ENCODE results near the gene DPT.

DPT gene

GRCh38 chr1:168698453-168698852, 30.6 kb downstream of the DPT start:
- no peaks in the 10 kb centered on the region for H3K4me1 Mint-ChIP-seq (ENCODE audit: low read depth)
- H3K27me3 Mint-ChIP-seq (ENCODE audit: low read depth): peaks cover 11% of the 10 kb centered on the region
- H3K36me3 Mint-ChIP-seq (ENCODE audit: low read depth): no peaks in the 10 kb centered on the region
- H3K27ac Mint-ChIP-seq: no peak overlapping the region
- no peaks in the 10 kb centered on the region for H3K9me3 Mint-ChIP-seq
- no peak overlapping the region for H3K4me3 Mint-ChIP-seq

DNA sequence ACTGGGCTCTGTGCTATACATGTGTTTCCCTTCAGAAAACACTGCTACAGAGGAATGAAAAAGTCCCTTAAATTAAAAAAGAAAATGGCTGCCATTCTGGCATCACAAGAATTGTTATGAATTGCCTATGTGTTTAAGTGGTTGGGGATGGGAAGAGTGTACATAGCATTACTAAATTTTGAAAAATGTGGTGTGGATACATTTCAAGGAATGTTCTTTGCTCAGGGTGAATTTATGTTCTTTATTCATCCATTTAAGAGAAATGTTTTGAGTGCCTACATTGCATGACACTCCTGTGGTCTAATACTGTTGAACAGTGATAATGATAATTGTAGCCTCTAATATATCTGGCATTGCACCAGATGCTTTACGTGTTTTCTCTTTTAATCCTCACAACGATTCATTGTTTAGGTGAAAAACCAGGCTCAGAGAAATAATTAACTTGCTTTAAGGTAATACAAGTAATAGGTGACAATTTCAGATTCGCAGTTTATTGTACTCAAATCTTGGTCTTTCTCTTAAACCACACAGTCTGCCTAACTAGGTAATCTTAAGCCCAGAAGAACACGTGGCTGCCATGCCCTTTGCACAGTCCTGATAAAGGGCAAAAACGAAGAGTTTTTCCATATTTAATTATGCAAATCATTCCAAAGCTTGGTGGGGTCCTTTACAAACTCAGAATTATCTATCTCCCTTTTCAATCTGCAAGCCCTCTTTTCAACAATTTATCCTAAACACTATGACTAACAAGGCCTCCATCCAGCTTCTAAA, 31.5 kb downstream of the DPT start:
- no peak overlapping the region for H3K4me3 Mint-ChIP-seq
- no peaks in the 10 kb centered on the region for H3K4me1 Mint-ChIP-seq (ENCODE audit: low read depth)
- no peaks in the 10 kb centered on the region for H3K9me3 Mint-ChIP-seq
- H3K27me3 Mint-ChIP-seq (ENCODE audit: low read depth): peaks cover 8% of the 10 kb centered on the region
- H3K36me3 Mint-ChIP-seq (ENCODE audit: low read depth): no peaks in the 10 kb centered on the region
- no peak overlapping the region for H3K27ac Mint-ChIP-seq

- H3K36me3 Mint-ChIP-seq (ENCODE audit: low read depth): no peaks in the 10 kb centered on the region
- H3K4me1 Mint-ChIP-seq (ENCODE audit: low read depth): no peaks in the 10 kb centered on the region
- H3K27ac Mint-ChIP-seq: no peak overlapping the region
- peaks cover 4% of the 10 kb centered on the region for H3K27me3 Mint-ChIP-seq (ENCODE audit: low read depth)
- H3K9me3 Mint-ChIP-seq: no peaks in the 10 kb centered on the region
- H3K4me3 Mint-ChIP-seq: no peak overlapping the region
These were observed 32.8 kb downstream of the DPT start for GRCh38 chr1:168696125-168696760.

GRCh38 chr1:168693872-168694238, 35.2 kb downstream of the DPT start:
- Mint-ChIP-seq H3K27ac (no peak overlapping the region), H3K4me3 (no peak overlapping the region), H3K9me3 (no peaks in the 10 kb centered on the region), H3K36me3 (ENCODE audit: low read depth) (no peaks in the 10 kb centered on the region), H3K4me1 (ENCODE audit: low read depth) (no peaks in the 10 kb centered on the region), H3K27me3 (ENCODE audit: low read depth) (peaks cover 3% of the 10 kb centered on the region)

DNA sequence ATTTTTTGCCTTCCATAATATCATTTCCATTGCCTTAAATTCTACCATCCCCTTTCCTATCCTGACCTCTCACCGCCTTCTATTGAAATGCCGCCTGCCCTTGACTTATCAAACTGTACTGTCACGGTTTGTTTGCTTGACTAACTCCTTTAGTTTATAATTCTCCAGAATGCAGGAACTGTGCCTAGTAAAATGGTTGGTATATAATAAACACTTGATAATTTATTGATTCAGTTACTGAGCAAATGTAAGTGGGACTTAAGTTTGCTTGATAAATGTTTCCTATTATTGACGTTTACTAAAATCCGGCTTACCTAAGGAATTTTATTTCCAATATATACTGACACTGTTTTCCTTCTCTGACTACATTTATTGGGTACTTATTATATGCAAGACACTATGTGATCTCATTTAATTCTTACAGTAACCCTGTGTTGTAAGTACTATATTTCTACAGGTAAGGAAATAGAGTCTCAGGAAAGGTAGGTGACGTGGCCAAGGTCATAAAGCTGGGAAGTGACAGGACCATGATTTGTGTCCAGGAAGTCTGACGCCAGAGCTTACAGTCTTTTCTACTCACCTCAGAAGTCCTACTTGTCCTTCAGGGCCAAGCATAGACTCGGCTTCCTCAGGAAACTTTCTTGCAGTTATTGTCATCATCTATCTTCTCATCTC, 35.7 kb downstream of the DPT start:
- H3K4me1 Mint-ChIP-seq (ENCODE audit: low read depth): no peaks in the 10 kb centered on the region
- H3K9me3 Mint-ChIP-seq: no peaks in the 10 kb centered on the region
- no peak overlapping the region for H3K4me3 Mint-ChIP-seq
- H3K27ac Mint-ChIP-seq: no peak overlapping the region
- H3K36me3 Mint-ChIP-seq (ENCODE audit: low read depth): no peaks in the 10 kb centered on the region
- peaks cover 3% of the 10 kb centered on the region for H3K27me3 Mint-ChIP-seq (ENCODE audit: low read depth)

DNA sequence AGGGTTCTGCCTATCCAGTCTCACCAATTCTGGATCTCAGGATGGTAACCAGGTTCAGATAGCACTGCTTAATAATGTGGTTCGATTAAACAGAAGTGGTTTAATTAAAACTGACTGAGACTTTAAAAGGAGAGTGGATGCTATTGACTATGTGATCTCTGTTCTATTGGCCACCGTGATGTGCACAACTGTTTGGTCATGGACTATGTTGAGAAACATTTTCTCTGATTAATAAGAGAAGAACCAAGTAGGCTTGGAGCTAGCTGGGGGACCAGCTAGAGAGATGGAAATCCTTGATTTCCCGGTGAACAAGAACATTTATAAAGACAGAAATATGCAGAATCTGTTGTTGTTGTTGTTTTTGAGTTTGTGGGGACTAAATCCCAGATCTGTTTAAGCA, 36.5 kb downstream of the DPT start:
- Mint-ChIP-seq H3K27ac (no peak overlapping the region), H3K9me3 (no peaks in the 10 kb centered on the region), H3K36me3 (ENCODE audit: low read depth) (no peaks in the 10 kb centered on the region), H3K4me3 (no peak overlapping the region), H3K27me3 (ENCODE audit: low read depth) (peaks cover 3% of the 10 kb centered on the region), H3K4me1 (ENCODE audit: low read depth) (no peaks in the 10 kb centered on the region)

DNA sequence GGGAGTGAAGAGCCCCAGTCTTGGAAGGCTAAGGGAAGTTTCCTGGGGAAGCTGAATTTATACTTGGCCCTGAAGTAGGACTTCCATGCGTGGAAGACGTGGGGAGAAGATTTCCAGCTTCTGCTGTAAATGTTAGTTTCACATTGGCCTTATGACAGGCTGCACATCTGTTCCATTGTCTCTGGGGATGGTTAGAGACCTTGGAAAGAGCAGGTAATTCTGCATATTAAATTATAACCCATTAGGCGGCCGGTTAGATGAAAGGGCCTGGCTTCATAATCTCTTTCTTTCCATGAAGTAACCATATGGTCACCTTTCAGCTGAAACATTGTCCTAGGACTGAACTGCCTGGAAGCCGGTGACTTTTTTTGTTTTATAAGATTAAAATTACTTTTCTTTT, 37.5 kb downstream of the DPT start:
- Mint-ChIP-seq H3K36me3 (ENCODE audit: low read depth) (no peaks in the 10 kb centered on the region), H3K4me3 (no peak overlapping the region), H3K27me3 (ENCODE audit: low read depth) (peaks cover 3% of the 10 kb centered on the region), H3K4me1 (ENCODE audit: low read depth) (no peaks in the 10 kb centered on the region), H3K27ac (no peak overlapping the region), H3K9me3 (no peaks in the 10 kb centered on the region)

GRCh38 chr1:168689726-168690602, 39.0 kb downstream of the DPT start:
- Mint-ChIP-seq H3K27me3 (ENCODE audit: low read depth) (peaks cover 3% of the 10 kb centered on the region), H3K9me3 (no peaks in the 10 kb centered on the region), H3K36me3 (ENCODE audit: low read depth) (no peaks in the 10 kb centered on the region), H3K4me3 (no peak overlapping the region), H3K27ac (no peak overlapping the region), H3K4me1 (ENCODE audit: low read depth) (no peaks in the 10 kb centered on the region)

DNA sequence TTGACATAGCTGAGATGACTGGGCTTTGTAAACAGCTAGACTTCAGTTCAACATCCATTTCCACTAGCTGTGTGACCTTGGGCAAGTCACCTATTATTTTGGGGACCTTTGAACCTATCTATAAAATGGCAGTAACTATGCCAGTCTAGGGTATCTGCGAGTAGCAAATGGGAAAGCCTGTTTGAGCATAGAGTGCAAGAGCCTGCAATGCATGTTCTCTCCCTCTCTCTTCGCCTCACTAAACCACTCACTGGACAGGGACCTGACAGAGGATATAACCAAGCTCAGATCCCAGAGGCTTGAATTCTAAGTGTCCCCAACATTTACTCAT, 39.7 kb downstream of the DPT start:
- H3K9me3 Mint-ChIP-seq: peaks cover 2% of the 10 kb centered on the region
- no peaks in the 10 kb centered on the region for H3K4me1 Mint-ChIP-seq (ENCODE audit: low read depth)
- peaks cover 6% of the 10 kb centered on the region for H3K27me3 Mint-ChIP-seq (ENCODE audit: low read depth)
- H3K27ac Mint-ChIP-seq: no peak overlapping the region
- no peak overlapping the region for H3K4me3 Mint-ChIP-seq
- no peaks in the 10 kb centered on the region for H3K36me3 Mint-ChIP-seq (ENCODE audit: low read depth)

DNA sequence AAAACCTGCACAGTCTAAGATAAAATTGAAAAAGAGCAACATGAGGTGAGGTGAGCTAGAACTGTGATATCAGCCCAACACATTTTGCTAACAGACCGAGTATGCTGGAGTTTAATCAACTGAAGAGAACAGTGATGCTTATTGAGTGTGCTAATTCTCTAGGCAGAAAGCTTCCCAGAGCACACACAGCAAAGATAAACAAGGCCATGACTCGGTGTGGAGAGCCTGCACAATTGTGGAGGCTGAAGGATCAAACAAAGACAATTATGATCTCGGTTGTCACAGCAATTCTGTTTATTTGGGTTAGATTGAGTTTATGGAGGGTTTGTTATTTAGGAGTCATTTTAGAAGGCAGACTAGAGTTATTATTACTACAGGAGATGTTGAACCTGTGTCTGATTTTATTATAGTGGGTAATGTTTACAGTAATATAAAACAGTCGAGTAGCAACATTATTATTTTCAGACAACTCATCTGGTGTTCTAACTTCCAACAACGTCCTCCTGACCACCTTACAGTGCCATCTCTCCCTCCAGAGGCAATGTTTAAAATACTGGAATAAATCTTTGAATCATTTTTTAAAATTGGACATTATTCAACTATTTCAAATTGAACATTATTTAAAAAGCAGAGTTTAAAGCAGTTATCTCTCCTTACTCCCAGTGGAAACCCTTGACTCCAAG, 40.2 kb downstream of the DPT start:
- Mint-ChIP-seq H3K27ac (no peak overlapping the region), H3K36me3 (ENCODE audit: low read depth) (no peaks in the 10 kb centered on the region), H3K27me3 (ENCODE audit: low read depth) (peaks cover 7% of the 10 kb centered on the region)

GRCh38 chr1:168687816-168688215, 41.2 kb downstream of the DPT start:
- Mint-ChIP-seq H3K36me3 (ENCODE audit: low read depth) (no peaks in the 10 kb centered on the region), H3K4me3 (no peak overlapping the region), H3K27me3 (ENCODE audit: low read depth) (peaks cover 8% of the 10 kb centered on the region), H3K27ac (no peak overlapping the region), H3K9me3 (peaks cover 4% of the 10 kb centered on the region), H3K4me1 (ENCODE audit: low read depth) (no peaks in the 10 kb centered on the region)

More for the DNA sequence above, 40.2 kb downstream of the DPT start:
- peaks cover 4% of the 10 kb centered on the region for H3K9me3 Mint-ChIP-seq
- no peak overlapping the region for H3K4me3 Mint-ChIP-seq
- H3K4me1 Mint-ChIP-seq (ENCODE audit: low read depth): no peaks in the 10 kb centered on the region

GRCh38 chr1:168686666-168687065, 42.3 kb downstream of the DPT start:
- no peaks in the 10 kb centered on the region for H3K36me3 Mint-ChIP-seq (ENCODE audit: low read depth)
- peaks cover 11% of the 10 kb centered on the region for H3K27me3 Mint-ChIP-seq (ENCODE audit: low read depth)
- H3K27ac Mint-ChIP-seq: no peak overlapping the region
- peaks cover 4% of the 10 kb centered on the region for H3K9me3 Mint-ChIP-seq
- no peaks in the 10 kb centered on the region for H3K4me1 Mint-ChIP-seq (ENCODE audit: low read depth)
- H3K4me3 Mint-ChIP-seq: no peak overlapping the region

DNA sequence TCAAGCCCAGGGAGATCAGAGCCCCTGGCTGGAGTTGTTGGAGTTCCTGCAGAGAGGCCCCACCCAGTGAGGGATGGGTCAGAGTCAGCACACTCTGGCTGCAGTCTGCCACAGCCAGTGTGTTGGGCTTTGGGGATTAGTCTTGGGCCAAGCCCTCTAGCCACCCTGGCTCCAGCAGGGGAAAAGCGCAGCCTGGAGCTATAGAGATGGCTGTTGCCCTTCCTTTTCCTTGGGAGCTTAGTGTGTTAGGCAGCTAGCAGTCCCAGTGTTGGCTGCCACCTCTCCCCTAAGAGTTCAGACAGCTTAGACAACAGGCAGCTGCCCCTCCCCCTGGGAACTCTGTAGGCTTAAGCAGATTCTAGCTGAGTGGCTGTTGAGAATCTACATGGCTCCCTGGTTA, 45.1 kb downstream of the DPT start:
- H3K27ac Mint-ChIP-seq: no peak overlapping the region
- peaks cover 22% of the 10 kb centered on the region for H3K27me3 Mint-ChIP-seq (ENCODE audit: low read depth)
- H3K4me3 Mint-ChIP-seq: no peak overlapping the region
- H3K4me1 Mint-ChIP-seq (ENCODE audit: low read depth): no peaks in the 10 kb centered on the region
- peaks cover 12% of the 10 kb centered on the region for H3K9me3 Mint-ChIP-seq
- H3K36me3 Mint-ChIP-seq (ENCODE audit: low read depth): no peaks in the 10 kb centered on the region

GRCh38 chr1:168676861-168677260, 52.1 kb downstream of the DPT start:
- Mint-ChIP-seq H3K4me1 (ENCODE audit: low read depth) (no peaks in the 10 kb centered on the region), H3K9me3 (peaks cover 9% of the 10 kb centered on the region), H3K27ac (no peak overlapping the region), H3K36me3 (ENCODE audit: low read depth) (no peaks in the 10 kb centered on the region), H3K4me3 (no peak overlapping the region), H3K27me3 (ENCODE audit: low read depth) (peaks cover 21% of the 10 kb centered on the region)

All from T-helper 1 cell treated with Interleukin-12 subunit alpha and Interleukin-12 subunit beta and Interleukin-4 antibody, amounts not matched to agents 30 μg/mL and 1 μg/mL, for 36 hours (primary cell).